Left lobe of liver (tissue), 2 donors: ENCODE data around the gene ATOH8. TPM values are rescaled to one million over a fixed set of nuclear protein-coding genes. Genes with fewer than 3 reads are reported as not detected.
"Not testable (repeated sequence)": the region's sequence is repeated elsewhere in the genome, so short reads cannot be mapped to it uniquely, and the experiment has no call there.

ENCODE experiments used
- ATAC-seq: fragments of 200-7000 bp; cut with Tn5 transposase; one replicate; pipeline ENCODE4 v1.9.1; 2020; ENCODE audit warnings: mild to moderate bottlenecking, moderate library complexity
- DNase-seq: peaks from one replicate; pipeline ENCODE4 v3.0.0-alpha.2; 2020; ENCODE audit warnings: low spot score
- total RNA-seq: library from RNA; stranded (reverse); gene quantifications from one replicate; pipeline ENCODE4 v1.2.1, GENCODE V29; 2021
- donor health status: DM: no; HTN: no; CAD: no; lungs with moderate emphysema.
- donor health status: DM: no; HTN: yes; CAD: no.

The ATOH8 gene, protein sequence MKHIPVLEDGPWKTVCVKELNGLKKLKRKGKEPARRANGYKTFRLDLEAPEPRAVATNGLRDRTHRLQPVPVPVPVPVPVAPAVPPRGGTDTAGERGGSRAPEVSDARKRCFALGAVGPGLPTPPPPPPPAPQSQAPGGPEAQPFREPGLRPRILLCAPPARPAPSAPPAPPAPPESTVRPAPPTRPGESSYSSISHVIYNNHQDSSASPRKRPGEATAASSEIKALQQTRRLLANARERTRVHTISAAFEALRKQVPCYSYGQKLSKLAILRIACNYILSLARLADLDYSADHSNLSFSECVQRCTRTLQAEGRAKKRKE
- 28.0 TPM for total RNA-seq

- peak; percentile 86 for DNase-seq
Measured at GRCh38 chr2:85753525-85754312, at the start of gene ATOH8. Gene ATOH8 (plus strand): TSS chr2:85753991. CDS start chr2:85754190, 199 bp downstream.

GRCh38 chr2:85704038-85704437 lies 49.8 kb upstream of the ATOH8 start:
- no peak for DNase-seq
- ATAC-seq, result no peak

More at GRCh38 chr2:85753525-85754312, at the start of gene ATOH8:
- peak; percentile 56 for ATAC-seq

- ATAC-seq, result no peak
Measured at GRCh38 chr2:85704800-85705679, 48.8 kb upstream of the ATOH8 start.

DNA sequence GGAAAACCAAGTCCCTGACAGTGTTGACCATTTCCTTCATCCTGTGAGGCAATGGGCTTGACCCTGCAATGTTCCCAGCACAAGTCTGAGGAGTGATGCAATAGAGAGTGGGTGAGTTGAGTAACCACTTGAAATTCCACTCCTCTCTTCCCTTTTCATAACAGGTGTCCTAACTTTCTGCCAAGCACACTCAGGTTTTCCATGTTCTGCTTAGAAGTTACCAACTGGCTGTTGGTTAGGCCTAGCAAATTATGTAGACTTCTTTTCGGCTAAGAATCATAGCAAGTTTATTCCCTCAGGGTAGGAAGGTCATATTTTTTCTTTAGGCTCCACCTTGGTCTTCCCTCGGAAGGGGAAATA lies 48.1 kb upstream of the ATOH8 start:
- DNase-seq, result peak; percentile 86
- peak; percentile 67 for ATAC-seq

More at GRCh38 chr2:85704800-85705679, 48.8 kb upstream of the ATOH8 start:
- peak; percentile 40 for DNase-seq

DNA sequence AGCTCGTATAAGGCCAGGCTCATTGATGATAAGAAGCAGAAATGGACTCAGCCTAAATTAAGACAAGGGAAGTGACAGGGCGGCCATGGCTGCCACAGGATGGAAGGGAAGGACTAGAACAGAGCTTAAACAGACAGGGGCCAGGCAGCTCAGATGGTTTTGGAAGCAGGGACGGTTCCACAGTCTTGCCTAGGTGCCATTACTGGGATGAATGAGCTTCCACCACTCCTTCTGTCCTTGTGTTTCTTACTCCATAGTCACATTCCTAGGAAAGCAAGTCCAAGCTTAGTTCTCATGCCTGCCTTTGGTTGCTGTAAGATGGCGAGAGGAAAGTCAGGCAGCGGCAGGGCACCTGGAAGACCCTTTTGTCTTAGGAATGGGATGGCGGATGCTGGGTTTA lies 47.7 kb upstream of the ATOH8 start:
- no peak for ATAC-seq
- peak; percentile 44 for DNase-seq

DNA sequence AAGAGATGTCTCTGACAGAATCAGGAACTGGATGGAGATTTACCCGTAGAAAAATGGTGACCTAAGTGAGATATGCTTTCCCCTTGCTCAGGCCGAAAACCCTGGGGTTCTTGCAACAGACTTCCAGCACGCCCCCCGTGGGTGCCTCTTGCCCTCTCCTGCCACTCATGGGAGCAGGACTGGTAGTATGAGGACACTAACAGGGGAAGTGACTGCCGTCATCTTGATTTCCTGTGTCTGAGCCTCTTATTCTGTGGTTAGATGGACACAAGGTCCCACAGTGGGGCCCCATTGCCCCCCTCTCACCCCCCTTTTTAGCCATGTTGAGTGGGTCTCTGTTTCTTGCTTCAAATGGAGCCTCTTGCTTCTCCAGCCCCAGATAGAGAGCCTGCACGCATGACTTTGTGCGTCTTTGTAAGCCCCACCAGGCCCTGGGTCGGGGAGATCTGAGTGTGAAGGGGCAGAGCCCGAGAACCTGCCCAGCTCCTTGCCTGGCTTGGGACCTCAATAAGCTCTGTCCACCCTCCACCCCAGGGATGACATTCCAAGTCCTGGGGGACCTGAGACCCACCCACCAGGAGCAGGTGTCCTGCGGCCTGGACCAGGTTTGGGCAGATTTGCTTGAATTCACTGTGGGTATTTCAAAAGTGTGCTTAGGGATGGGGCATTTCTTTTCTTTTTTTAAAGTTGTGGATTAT lies 47.0 kb upstream of the ATOH8 start:
- DNase-seq, result peak; percentile 47

DNA sequence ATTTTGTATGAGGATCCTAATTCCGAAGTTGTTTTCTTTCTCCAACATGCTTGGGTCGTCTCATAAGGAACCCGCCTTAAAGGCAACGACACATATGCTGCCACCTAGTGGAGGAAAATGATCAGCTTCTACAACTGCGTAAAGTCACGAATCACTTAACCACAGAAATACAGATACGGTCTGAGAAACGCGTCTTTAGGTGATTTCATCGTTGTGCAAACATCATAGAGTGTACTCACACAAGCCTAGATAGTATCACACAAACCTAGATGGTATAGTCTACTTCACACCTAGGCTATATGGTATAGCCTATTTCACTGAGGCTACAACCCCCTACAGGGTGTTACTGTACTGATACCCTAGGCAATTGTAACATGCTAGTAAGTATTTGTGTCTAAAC lies 46.5 kb upstream of the ATOH8 start:
- DNase-seq (peak; percentile 57), ATAC-seq (peak; percentile 67)

More for the DNA sequence above, 47.0 kb upstream of the ATOH8 start:
- no peak for ATAC-seq

- peak; percentile 2 for ATAC-seq
- DNase-seq, result peak; percentile 46
Measured at GRCh38 chr2:85708641-85709040, 45.1 kb upstream of the ATOH8 start.

DNA sequence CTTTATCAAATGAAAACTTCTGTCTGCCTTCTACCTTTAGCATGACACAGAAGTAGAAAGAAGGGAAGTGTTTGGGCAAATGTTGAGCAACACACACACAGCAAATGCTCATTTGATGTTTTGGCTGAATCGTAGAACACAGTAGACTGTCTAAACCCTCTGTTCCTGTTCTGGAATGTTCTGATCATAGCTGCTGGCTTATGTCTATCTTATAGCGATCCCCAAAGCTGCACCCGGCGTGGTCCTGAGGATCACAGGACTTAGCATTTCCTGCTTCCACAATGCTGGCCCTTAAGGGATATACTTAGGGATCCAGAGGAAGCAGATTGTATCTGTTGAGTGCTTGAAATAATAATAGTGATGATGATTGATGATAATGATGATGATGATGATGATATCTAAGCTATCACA lies 44.4 kb upstream of the ATOH8 start:
- peak; percentile 45 for DNase-seq
- peak; percentile 16 for ATAC-seq

- DNase-seq, result peak; percentile 44
- no peak for ATAC-seq
Measured at GRCh38 chr2:85710687-85711577, 42.9 kb upstream of the ATOH8 start.

DNA sequence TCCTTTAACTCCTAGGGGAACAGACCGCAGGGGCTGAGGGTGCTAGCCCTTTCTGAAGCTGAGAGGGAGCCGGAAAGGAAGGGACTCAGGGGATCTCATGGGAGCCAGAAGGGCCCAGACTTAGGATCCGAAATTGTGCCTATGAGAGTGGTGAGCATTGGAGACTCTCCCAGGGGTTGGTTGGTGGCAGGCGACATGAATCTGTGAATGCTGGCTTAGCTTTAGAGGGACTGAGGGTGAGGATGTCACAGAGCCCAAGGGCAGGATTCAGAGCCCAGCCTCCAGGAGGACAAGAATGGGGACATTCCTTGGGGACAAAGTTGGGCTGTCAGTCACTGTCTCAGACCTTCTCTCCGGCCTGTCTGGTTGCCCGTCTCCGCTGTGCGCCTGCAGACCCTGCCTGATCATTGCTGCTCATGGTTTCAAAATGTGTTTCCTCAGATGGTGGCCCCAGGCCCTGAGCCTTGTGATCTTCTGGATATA lies 42.2 kb upstream of the ATOH8 start:
- ATAC-seq (no peak), DNase-seq (peak; percentile 42)

DNA sequence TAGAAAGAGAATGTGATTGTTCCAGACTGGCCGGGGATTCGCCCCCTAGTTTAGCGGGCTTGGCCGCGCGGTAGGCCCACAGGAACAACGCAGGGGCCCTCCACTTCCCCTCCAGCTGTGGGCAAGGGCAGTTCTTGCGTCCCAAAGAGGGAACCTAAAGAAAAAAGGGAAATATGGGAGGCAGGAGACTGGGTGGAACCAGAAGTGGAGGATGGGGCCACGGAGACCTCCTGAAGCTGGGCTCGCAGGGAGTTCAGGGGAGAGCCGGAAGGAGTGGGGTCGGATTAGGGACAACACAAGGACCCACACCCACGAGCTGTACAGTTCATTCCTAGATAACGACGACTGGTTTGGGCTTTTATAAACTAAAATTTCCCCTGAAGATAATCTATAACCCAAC lies 41.5 kb upstream of the ATOH8 start:
- DNase-seq (peak; percentile 48), ATAC-seq (no peak)

GRCh38 chr2:85712849-85713612 lies 40.8 kb upstream of the ATOH8 start:
- DNase-seq, result peak; percentile 96
- ATAC-seq, result peak; percentile 85

DNA sequence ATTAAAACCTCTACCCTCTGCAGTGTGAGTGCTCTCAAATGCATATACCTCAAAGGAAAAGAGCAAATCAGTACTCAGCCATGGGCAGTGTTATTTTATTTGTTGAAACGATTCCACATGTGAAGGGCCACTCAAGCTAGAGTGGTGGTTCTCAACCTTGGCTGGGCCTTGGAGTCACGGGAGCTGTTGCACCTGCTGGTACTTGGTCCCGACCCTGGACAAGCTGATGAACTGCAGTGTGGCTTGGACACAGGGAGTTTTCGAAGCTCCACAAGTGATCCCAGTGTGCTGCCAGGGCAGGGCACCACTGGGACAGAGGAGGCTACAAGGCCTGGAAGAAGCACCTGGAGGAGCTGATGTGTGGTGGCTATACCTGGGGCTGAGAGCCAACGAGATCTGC lies 40.0 kb upstream of the ATOH8 start:
- DNase-seq, result peak; percentile 55

DNA sequence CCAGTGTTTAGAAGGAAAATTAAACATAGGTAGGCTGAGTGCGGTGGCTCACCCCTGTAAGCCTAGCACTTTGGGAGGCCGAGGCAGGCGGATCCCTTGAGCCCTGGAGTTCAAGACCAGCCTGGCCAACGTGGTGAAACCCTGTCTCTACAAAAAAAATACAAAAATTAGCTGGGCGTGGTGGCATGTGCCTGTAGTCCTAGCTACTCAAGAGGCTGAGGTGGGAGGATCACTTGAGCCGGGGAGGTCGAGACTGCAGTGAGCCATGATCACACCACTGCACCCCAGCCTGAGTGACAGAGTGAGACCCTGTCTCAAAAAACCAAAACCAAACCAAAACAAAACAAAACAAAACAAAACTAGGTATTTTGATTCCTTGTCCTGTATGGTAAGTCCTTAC lies 39.4 kb upstream of the ATOH8 start:
- ATAC-seq, result not testable (repeated sequence)
- DNase-seq, result peak; percentile 34

More for the DNA sequence above, 40.0 kb upstream of the ATOH8 start:
- peak; percentile 5 for ATAC-seq

DNA sequence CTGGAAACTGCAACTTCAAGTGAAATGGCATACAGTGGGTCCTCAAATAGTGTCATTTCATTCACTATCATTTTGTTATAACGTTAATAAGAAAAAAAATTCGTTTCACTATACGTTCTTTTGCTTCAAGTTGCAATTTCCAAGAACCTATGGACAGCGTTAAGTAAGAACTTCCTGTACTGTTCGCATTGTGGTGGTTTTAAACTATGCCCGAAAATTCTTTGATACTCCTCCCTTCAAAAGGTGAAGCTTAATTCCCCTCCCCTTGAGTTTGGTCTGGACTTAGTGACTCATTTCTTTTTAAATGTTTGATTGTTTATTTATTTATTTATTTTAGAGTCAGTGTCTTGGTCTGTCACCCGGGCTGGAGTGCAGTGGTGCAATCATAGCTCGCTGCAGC lies 39.0 kb upstream of the ATOH8 start:
- no peak for ATAC-seq

DNA sequence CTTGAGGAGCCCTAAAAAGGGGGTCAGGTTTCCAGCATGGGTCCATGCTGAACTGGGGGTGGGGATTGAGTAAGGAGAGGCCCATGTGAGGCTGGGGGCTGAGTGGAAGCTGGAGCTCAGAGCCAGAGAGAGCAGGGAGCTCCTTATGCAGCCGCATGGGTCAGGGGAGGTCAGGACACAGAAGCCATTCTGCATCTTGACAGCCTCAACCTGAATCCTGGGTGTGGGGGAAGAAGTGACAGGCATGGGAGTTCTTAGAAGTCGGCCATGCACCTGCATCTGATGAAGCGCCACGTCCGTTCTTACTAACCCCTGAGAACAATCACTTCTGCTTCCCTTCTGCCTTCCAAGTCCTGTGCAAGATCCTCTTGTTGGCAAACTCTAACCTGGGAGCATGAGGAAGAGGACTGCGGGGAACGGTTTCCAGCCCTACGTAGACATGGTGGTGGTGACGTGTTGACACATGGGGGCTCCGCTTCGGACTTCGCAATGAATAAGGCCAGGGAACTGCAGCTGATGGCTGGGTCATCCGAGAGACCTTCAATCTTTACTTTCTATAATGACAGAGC lies 37.4 kb upstream of the ATOH8 start:
- DNase-seq (no peak), ATAC-seq (no peak)

More for the DNA sequence above, 39.0 kb upstream of the ATOH8 start:
- DNase-seq, result no peak
